GM21423 (cell line): ENCODE results near the gene ZFX.
A peak's percentile ranks its signal among the peaks of the same experiment; 100 is the strongest.

Experiments
- ATAC-seq: cut with Tn5 transposase; IDR thresholded peaks from one replicate; pipeline ENCODE4 v1.9.1; 2021; ENCODE audit warnings: mild to moderate bottlenecking, moderate library complexity; ENCODE audit not compliant: unreplicated experiment

The ZFX gene

GRCh38 chrX:24231641-24232179, 82.2 kb downstream of the ZFX start:
- no peak for ATAC-seq

- no peak for ATAC-seq
Measured at GRCh38 chrX:24232796-24233195, 83.3 kb downstream of the ZFX start.

GRCh38 chrX:24235084-24235710, 85.7 kb downstream of the ZFX start:
- no peak for ATAC-seq

- peak; percentile 23 for ATAC-seq
Measured at GRCh38 chrX:24241822-24242648, 92.5 kb downstream of the ZFX start.

- ATAC-seq = peak; percentile 78
Measured at GRCh38 chrX:24242649-24243175, 93.2 kb downstream of the ZFX start.

GRCh38 chrX:24243188-24243587, 93.7 kb downstream of the ZFX start:
- ATAC-seq = peak; percentile 32

- no peak for ATAC-seq
Measured at GRCh38 chrX:24243692-24244091, 94.2 kb downstream of the ZFX start.

- ATAC-seq = no peak
Measured at GRCh38 chrX:24245202-24245601, 95.7 kb downstream of the ZFX start.

- ATAC-seq = no peak
Measured at GRCh38 chrX:24248042-24248441, 98.5 kb downstream of the ZFX start.

GRCh38 chrX:24253030-24253429, 103.5 kb downstream of the ZFX start:
- ATAC-seq = no peak

GRCh38 chrX:24253469-24253868, 103.9 kb downstream of the ZFX start:
- ATAC-seq = peak; percentile 51

- no peak for ATAC-seq
Measured at GRCh38 chrX:24257011-24257410, 107.5 kb downstream of the ZFX start.

GRCh38 chrX:24259544-24260240, 110.2 kb downstream of the ZFX start:
- ATAC-seq = no peak

GRCh38 chrX:24260842-24261550, 111.5 kb downstream of the ZFX start:
- ATAC-seq = peak; percentile 67

- no peak for ATAC-seq
Measured at GRCh38 chrX:24262309-24262708, 112.8 kb downstream of the ZFX start.

GRCh38 chrX:24264383-24264782, 114.9 kb downstream of the ZFX start:
- ATAC-seq = no peak
